Measurements from ENCODE around the gene CCR6.
"Not testable (repeated sequence)": the region's sequence is repeated elsewhere in the genome, so short reads cannot be mapped to it uniquely, and the experiment has no call there.

Gene CCR6

GRCh38 chr6:167122827-167123657, at the start of gene CCR6:
Gene CCR6 (plus strand): TSS chr6:167123096. CDS start chr6:167136135, 13,039 bp downstream.
- DNase-seq: no peak

DNA sequence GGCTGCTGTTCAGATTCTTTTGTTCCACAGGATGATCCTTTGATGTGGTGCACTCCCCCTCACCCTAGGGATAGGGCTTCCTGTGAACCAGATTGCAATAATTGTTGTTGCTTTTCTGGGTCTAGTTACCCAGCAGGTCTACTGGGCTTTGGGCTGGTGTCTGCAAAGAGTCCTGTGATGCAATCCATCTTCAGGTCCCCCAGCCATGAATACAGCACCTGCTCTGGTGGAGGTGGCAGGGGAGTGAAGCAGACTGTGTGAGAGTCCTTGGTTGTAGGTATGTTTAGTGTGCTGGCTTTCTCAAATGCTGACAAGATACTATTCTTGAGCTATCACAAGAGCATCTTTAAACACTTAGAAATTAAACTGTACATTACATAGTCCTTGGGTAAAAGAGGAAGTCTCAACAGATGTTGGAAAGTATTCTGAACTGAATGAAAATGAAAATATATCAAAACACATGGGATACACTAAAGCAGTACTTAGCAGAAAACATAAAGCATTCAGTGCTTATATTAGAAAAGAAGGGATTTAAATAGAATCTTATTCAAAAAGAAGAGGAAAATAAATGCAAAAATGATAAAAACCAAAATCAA, 49.1 kb upstream of the CCR6 start:
- DNase-seq: no peak

- no peak for DNase-seq
Measured at GRCh38 chr6:167077241-167077932, 45.5 kb upstream of the CCR6 start.

- DNase-seq: no peak
Measured at GRCh38 chr6:167078745-167079144, 44.2 kb upstream of the CCR6 start.

- no peak for DNase-seq
Measured at GRCh38 chr6:167079853-167080297, 43.0 kb upstream of the CCR6 start.

- no peak for DNase-seq
Measured at GRCh38 chr6:167087857-167088354, 35.0 kb upstream of the CCR6 start.

DNA sequence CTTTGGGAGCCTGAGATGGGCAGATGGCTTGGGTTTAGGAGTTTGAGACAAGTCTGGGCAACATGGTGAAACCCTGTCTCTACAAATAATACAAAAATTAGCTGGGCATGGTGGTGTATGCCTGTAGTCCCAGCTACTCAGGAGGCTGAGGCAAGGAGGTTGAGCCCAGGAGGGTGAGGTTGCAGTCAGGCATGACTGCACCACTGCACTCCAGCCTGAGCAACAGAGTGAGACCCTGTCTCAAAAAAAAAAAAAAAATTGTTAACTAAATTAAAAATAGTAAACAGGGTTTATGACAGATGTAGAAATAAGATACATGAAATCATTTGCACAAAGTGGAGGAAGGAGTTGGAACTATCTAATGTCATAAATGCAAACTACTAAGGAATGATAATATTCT, 34.2 kb upstream of the CCR6 start:
- DNase-seq: not testable (repeated sequence)

GRCh38 chr6:167089243-167090142, 33.4 kb upstream of the CCR6 start:
- DNase-seq: no peak

GRCh38 chr6:167090171-167090570, 32.7 kb upstream of the CCR6 start:
- peak; percentile 45 for DNase-seq

DNA sequence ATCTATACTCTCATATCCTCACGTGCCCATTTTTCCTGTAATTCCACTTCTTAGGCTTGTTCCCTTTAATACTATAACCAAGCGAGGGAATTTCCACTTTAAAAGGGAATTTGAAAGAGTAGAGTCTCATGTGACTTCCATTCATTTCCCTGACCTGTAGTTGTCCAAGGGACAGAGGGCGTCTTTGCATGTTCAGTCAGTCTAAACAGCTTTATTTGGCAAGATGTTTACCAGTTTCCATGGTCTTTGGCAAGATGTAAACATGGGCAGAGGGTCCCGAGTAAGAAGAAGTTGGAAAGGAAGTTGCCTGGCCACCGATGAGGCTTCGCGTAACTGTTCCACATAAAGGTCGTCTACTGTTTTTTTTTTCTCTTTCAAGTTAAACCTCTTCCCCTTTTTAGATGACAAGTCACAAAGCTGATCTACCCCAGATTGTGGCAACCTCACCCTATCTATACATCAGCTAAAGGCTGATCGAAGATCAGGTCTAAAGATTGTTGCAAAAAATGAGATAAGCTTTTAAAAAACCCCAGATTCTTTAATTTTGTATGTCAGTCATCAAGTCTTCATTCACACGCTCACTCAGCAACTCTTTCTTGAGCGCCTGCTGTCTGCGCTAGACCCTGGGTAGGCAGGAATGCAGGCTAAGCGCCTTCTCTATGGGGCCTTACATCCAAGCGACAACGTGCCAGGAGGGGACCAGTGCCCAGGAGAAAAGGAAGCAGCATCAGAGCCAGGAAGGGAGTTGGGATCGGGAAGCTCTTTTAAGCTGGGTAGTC, 31.7 kb upstream of the CCR6 start:
- peak; percentile 31 for DNase-seq

DNA sequence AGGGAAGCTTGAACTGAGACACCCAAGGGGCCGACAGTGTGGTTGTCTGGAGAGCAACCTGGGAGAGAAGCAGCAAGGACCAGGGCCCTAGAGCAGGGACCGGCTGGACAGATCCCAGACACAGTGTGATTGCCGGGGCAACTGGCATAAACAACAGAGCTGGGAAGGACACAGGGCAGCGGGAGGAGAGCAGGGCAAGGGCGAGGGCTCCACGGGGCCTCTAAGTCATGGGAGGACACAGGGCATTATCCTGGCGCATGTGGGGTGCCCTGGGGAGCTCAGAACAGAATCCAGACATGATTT, 31.1 kb upstream of the CCR6 start:
- DNase-seq: no peak

DNA sequence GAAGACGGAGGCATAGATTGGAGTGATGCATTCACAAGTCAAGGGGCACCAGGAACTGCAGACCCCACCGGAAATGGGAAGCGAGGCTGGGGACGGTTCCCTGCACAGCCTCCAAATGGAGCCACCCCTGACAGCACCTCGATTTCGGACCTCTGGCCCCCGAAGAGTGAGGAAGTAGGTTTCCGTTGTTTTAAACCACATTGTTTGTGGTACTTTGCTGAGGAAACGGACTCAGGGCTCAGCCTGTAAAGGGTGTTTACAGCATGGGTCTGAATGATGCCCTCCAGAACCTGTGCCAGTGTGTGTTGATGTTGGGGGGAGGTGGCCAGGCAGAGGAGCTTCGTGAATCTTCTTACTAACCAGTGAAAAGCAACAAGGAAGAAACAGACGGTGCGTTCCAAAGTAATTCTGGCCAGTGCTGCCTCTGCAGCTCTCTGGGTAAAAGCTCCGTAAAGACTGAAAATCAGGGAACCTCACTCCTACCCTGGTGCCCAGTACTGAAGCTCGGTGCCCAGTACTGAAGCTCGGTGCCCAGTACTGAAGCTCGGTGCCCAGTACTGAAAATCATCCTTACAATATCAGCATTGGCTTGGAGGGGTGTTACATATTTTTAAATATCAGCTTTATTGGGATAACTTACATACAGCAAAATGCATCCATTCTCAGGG, 30.1 kb upstream of the CCR6 start:
- DNase-seq: no peak

DNA sequence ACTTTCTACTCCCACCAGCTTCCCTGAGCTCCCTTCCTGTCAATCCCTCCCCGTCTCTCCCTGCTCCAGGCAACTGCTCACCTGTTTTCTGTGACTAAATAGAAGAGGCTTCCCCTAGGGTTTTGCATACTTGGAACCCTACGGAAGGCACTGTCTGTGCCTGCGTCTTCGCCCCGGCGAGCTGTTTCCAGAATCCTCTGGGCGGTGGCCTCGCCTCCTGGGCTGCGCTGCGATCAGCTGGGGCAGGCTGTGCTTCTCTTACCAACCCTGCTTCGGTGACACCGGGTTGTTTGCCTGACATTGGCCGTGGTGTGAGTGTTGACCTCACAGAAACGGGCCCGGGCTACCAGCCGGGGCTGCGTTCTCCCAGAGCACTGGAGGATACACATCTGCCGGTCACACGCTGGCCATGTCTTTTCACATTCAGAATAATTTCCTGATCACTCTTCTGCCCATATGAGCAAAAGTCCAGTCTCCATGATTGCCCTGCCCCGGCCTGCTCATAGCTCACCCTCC, 29.4 kb upstream of the CCR6 start:
- DNase-seq: no peak

DNA sequence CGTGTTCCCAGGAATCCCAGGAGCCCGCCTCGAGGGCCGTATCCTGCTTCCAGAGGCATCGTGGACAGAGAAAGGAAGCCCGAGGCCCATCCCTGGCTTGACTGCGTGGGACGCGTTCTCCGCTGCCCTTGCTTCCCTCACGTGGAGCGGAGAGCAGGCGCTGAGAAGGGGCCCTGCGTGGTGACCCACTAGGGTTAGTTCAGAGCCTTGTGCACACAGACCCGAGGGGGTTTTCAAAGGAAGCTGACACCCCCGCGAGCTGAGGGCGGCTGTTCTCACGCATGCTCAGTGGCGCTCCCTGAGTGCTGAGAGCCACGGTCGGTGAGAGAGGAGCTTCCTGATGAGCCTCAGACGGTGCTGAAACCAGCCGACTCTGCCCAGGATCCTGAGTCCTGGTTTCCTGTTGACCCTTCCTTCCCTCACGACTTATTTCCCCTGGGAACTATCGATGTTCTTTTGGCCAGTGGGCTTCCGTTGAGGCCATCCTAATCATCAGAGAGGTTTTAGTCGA, 28.9 kb upstream of the CCR6 start:
- no peak for DNase-seq

DNA sequence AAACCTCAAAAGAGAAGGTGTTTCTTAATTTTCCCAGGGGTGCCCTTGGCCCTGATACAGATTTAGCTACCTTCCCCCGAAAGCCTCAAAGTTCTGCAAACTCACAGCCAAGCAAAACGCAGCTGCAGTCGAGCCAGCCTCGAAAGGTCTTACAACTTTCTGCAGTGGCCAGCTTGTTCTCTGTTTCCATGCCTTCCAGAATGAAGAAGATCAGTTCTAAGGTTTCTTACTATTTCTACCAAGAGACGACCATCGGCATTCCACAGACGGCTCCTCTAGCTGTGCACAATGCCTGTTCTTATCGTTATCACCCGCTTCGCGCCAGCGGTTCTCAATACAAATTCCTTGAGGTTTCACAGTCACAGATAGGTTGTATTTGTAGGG, 28.5 kb upstream of the CCR6 start:
- no peak for DNase-seq

DNA sequence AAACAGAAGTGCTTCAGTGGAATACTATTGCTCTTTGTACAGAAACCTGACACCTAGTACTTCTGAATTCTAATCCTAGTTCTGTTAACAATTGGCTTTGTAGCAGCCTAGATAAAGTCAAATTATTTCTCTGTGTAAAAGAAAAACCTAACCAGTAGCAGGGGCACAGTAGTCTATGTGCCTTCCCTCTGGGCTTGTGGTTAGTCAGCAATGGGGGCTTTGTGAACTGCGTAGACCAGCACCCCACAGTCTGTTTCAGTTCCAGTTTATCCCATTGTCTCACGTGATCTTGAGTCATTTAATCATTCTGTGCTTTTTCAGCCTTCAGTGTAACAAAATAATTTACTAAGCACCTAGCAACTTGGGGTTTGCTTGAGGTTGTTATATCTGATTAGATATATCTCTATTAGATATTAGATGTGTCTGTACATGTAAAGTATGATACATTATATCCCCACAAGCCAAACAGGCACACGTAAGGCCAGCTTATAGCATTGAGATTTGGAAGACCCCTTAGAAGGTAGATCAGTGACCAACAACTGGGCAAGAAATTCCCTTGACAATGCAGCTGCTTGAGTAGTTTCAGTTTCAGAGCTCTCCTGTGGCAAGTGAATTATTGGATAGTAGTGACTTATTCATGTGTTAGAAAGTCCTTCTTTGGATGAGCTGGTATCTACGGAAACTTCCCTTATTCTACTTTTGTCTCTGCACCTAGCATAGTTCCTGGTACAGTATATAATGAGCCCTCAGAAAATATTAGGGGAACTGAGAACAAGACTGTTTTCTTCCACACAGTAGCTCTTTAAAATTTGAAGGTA, 27.9 kb upstream of the CCR6 start:
- DNase-seq: no peak

DNA sequence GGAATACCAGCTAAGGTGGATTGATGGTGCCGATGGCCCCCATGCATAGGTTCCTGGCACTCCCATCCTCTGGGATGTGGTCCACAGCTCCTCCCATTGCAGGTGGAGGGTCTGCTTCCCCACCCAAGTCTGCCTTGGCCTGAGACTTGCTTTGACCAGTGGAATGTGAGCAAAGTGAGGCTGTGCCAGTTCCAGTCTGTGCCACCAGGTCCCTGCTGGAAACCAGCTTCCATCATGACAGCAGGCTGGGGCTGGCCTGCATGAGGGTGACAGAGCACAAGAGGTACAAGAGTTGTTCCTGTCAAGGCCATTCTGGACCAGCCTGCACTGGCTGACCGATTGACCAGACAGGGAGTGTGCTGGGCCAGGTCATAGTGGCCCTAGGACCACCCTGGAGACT, 27.0 kb upstream of the CCR6 start:
- no peak for DNase-seq

DNA sequence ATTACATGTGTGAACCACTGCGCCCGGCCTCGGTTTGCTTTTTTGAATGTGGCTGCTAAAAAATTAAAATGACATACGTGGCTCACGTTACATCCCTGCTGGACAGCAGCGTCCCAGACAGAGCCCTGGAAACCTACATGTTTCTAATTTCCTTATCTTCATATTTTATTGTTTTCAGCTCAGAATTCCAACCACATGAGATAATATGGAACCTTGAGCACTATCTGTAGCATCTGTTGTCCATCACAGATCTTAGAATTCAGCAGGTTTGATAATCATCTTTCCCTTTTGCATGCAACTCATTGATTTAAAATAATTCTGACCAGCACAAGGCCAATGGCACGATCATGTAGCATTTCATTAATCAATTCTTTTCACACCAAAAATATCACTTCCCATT, 25.9 kb upstream of the CCR6 start:
- DNase-seq: no peak

DNA sequence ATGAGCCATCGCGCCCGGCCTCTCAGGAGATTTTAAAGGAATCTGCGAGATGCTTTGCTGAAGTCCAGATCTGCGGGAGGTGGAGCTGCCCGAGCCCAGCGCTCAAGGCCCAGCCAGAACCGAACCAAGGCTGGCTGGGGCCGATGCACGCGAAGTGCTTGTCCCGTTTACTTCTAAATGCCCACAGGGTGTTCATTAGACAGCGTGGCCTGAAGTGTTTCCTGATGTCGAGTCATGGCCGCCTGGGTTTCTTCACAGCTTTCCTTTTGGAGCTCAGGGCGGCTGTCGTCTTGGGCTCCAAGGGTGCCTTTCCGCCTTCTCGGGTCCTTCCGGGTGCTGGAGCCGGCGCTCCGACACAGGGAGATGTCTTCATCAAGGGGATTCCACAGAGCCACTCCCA, 25.1 kb upstream of the CCR6 start:
- no peak for DNase-seq

GRCh38 chr6:167098825-167099225, 24.1 kb upstream of the CCR6 start:
- DNase-seq: no peak

Measured in GDM1 (cell line).